RWPE1 (cell line): ENCODE measurements around the gene ANP32B.

Experiments
- CTCF ChIA-PET: fragments of 350-600 bp; sonication (Branson Sonifier 250); formaldehyde crosslinking; extraction: SDS; loops from one replicate; lab custom pipeline; 2021; lab: Yijun Ruan, JAX
- POLR2A ChIA-PET: fragments of 400-600 bp; formaldehyde crosslinking; extraction: SDS; loops from one replicate; lab custom pipeline; 2020; ENCODE audit warnings: antibody characterized with exemption; ENCODE audit not compliant: low non-redundant PET; lab: Yijun Ruan, JAX
- DNase-seq: peaks from one replicate; pipeline ENCODE4 v3.0.0; 2012; ENCODE audit warnings: low spot score
- H3K27ac ChIP-seq: fragments of 450-650 bp; 2 replicates; pipeline ENCODE4 v1.5.1; 2017
- TF ChIP-seq, protein P1 (sequence below): fragments of 450-650 bp; conservative IDR thresholded peaks from 2 replicates; pipeline ENCODE4 v1.5.1; 2017; ENCODE audit warnings: low read depth, mild to moderate bottlenecking

The ANP32B gene

DNA sequence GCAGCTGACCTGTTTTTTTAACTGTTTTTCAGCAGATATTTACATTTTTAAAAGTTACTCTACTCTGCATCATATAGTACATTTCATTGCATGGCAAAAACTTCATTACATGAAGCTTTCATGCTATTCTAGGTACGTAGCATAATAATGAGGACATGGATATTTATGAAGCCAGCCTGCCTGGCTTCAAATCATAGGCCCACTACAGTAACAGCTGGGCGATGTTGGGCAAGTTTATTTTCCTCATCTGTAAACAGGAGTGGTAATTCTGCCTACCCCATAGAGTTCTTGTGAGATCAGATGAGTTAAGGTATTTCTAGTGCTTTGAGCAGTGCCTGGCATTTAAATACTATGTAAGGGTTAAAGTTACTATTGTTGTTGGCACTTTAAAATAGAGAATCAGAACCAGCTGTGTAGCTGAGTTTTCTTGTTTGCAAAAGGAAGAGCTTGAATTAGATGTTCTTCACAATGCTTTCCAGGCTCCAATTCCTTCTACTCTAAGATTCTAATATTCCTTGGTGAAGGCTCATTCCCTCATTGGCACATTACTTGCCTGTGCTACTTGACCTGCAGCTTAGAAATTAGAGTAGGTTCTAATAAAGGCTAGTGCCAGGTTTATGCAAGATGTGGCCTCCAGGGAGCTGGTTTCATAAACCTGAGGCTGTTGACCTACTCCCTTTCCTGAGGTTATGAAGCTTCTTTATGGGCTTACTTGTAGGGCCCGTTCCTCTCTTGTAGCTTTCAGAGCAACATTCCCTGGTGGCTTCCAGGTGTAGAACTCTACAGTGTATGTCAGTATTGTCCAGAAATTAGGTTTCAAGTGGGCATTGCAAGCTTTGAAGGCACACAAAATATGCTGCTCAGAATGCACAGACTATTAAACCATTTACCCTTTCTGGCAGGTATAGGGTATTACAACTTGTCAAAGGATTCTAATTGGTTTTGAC, 14.5 kb downstream of the ANP32B start:
- ChIA-PET POLR2A (no interaction called here), CTCF (interaction anchor here (0.6 to 1.6 kb wide), 5 partner anchors 11 to 97 kb away, joined by 3 to 5 read pairs (median 3); partner anchors contain the start of gene ANP32B)
- DNase-seq: no peak
- H3K27ac ChIP-seq: no peak overlapping the region
- TF ChIP-seq, protein P1, sequence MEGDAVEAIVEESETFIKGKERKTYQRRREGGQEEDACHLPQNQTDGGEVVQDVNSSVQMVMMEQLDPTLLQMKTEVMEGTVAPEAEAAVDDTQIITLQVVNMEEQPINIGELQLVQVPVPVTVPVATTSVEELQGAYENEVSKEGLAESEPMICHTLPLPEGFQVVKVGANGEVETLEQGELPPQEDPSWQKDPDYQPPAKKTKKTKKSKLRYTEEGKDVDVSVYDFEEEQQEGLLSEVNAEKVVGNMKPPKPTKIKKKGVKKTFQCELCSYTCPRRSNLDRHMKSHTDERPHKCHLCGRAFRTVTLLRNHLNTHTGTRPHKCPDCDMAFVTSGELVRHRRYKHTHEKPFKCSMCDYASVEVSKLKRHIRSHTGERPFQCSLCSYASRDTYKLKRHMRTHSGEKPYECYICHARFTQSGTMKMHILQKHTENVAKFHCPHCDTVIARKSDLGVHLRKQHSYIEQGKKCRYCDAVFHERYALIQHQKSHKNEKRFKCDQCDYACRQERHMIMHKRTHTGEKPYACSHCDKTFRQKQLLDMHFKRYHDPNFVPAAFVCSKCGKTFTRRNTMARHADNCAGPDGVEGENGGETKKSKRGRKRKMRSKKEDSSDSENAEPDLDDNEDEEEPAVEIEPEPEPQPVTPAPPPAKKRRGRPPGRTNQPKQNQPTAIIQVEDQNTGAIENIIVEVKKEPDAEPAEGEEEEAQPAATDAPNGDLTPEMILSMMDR: no peak

- ChIA-PET POLR2A (no interaction called here), CTCF (interaction anchor here (0.6 kb wide), 1 partner anchor 41 kb away, joined by 3 read pairs; no protein-coding TSS in a partner anchor)
- TF ChIP-seq, protein P1: no peak
- H3K27ac ChIP-seq: no peak overlapping the region
- no peak for DNase-seq
These were observed 19.7 kb downstream of the ANP32B start for GRCh38 chr9:98002808-98003207.

DNA sequence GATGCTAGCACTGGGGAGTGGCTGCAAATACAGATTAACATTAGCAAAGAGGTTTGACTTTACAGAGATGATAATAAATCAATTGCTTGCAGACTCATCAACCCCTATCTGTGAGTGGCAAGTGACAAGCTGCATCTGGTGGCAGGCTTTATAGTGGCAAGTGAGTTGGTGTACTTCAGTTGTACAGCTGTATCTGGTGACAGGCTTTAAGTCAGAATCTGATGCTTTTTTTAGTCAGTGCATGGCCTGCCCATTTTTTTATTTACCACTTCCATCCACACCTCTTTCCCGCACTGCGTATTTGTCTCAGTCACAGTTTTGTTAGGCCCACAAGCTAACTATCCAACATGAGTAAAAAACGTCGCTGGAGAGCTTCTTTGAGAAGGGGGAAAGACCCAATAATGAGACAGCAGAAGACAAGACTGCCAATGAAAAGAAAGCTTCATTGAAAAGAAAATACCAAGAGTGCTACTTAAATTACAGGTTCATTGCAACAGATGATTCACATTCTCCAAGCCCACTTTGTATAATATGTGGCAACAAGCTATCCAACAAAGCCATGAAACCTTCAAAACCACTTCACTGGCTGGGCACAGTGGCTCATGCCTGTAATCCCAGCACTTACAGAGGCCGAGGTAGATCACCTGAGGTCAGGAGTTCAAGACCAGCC, 23.1 kb downstream of the ANP32B start:
- POLR2A ChIA-PET: interaction anchor here (0.5 to 1.0 kb wide), 2 partner anchors 34 to 35 kb away, joined by 3 to 4 read pairs; no protein-coding TSS in a partner anchor
- DNase-seq: no peak
- TF ChIP-seq, protein P1: no peak
- CTCF ChIA-PET: no interaction called here
- H3K27ac ChIP-seq: no peak overlapping the region

- TF ChIP-seq, protein P1: no peak
- CTCF ChIA-PET: interaction anchor here (0.6 to 1.3 kb wide), 2 partner anchors 9 to 352 kb away, joined by 3 read pairs; no protein-coding TSS in a partner anchor
- H3K27ac ChIP-seq: no peak overlapping the region
- no peak for DNase-seq
- POLR2A ChIA-PET: no interaction called here
These were observed 24.2 kb downstream of the ANP32B start for GRCh38 chr9:98007251-98007928.

DNA sequence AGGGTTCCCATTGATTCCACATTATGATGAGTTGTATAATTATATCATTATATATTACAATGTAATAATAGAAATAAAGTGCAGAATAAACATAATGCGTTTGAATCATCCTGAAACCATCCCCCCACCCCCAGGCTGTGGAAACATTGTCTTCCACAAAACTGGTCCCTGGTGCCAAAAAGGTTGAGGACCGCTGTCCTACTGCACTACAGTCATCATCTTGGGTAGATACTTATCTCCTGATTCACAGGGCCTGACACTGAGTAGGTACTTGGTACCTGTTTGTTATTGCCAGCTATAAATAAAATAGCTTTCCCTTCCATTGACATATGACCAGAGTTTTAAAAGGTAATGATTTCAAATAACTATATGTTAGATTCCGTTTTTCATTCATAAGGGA, 25.6 kb downstream of the ANP32B start:
- no peak overlapping the region for H3K27ac ChIP-seq
- TF ChIP-seq, protein P1: no peak
- CTCF ChIA-PET: interaction anchor here (0.7 to 1.3 kb wide), 2 partner anchors 10 to 26 kb away, joined by 3 read pairs; no protein-coding TSS in a partner anchor
- POLR2A ChIA-PET: no interaction called here
- DNase-seq: no peak
